Heart right ventricle (tissue), 16 donors: Measurements from ENCODE around the gene MRPL23. TPM values are rescaled to one million over a fixed set of nuclear protein-coding genes. Genes with fewer than 3 reads are reported as not detected.

Experiments used
- ATAC-seq, 8 donors: fragments of 200-7000 bp; cut with Tn5 transposase; one replicate each; pipeline ENCODE4 v1.9.1; 2020; ENCODE audit warnings: mild to moderate bottlenecking in 8 of 8, moderate library complexity in 8 of 8, moderate number of reproducible peaks in 1 of 8
- DNase-seq, 2 donors: peaks; one replicate each; pipeline ENCODE4 v3.0.0-alpha.2; 2020
- H3K27ac ChIP-seq, 10 donors: fragments of 200-600 bp; sonication (generic) in 2 of 10; one replicate each; pipeline versions ENCODE4 v1.5.0 to v1.8.0; 2020 to 2022; ENCODE audit warnings: mild to moderate bottlenecking in 3 of 10
- H3K27me3 ChIP-seq, 7 donors: fragments of 200-600 bp; one replicate each; pipeline ENCODE4 v1.8.0; 2021 to 2022; ENCODE audit warnings: mild to moderate bottlenecking in 2 of 7
- H3K36me3 ChIP-seq, 9 donors: fragments of 200-600 bp; sonication (generic) in 1 of 9; one replicate each; pipeline versions ENCODE4 v1.5.0 to v1.8.0; 2020 to 2022; ENCODE audit warnings: mild to moderate bottlenecking in 2 of 9
- H3K4me1 ChIP-seq, 9 donors: fragments of 200-600 bp; sonication (generic) in 1 of 9; one replicate each; pipeline versions ENCODE4 v1.5.0 to v1.8.0; 2020 to 2022; ENCODE audit warnings: mild to moderate bottlenecking in 4 of 9
- H3K4me3 ChIP-seq, 10 donors: fragments of 200-600 bp; sonication (generic) in 2 of 10; one replicate each; pipeline versions ENCODE4 v1.5.0 to v1.8.0; 2020 to 2022; ENCODE audit warnings: mild to moderate bottlenecking in 7 of 10, moderate library complexity in 2 of 10
- H3K9me3 ChIP-seq, 11 donors: fragments of 200-600 bp in 10 of 11; sonication (generic) in 2 of 11; one replicate each; pipeline versions ENCODE4 v1.5.0 to v1.8.0; 2013 to 2022; ENCODE audit warnings: mild to moderate bottlenecking in 2 of 11, control low read depth in 1 of 11, moderate library complexity in 1 of 11
- WGBS, 2 donors: extraction: QIAGEN DNeasy Blood & Tissue Kit; methylation state at CpG; one replicate each; pipeline ENCODE4 v1.1.7; 2013; ENCODE audit warnings: inconsistent platforms in 1 of 2; 5-methylcytosine and 5-hydroxymethylcytosine counted together
- intact Hi-C, 10 donors: fragments of 100-400 bp; cut with DNase I; formaldehyde crosslinking; loops; one replicate each; pipeline versions ENCODE4 v1.11.1 to v1.14.2; 2022
- polyA plus RNA-seq, 2 donors: library from polyadenylated mRNA; stranded (reverse); fragments of 200-250 nt; gene quantifications; one replicate each; pipeline ENCODE4 v1.2.3, GENCODE V29; 2013
- total RNA-seq, 10 donors: library from RNA; stranded (reverse); fragmentation: NEBNext Ultra II Directional in 3 of 10; extraction: Animal tissue kit (Norgen Biotek cat#: 25700) in 3 of 10; gene quantifications; one replicate each; pipeline versions ENCODE4 v1.2.1 to v1.2.4, GENCODE V29; 2021 to 2023
- TF ChIP-seq, protein P1 (sequence below), 9 donors: fragments of 200-600 bp; sonication (generic) in 2 of 9; IDR thresholded peaks; one replicate each; pipeline versions ENCODE4 v1.5.0 to v1.8.0; 2021 to 2022; ENCODE audit warnings: antibody characterized with exemption in 9 of 9, mild to moderate bottlenecking in 5 of 9, moderate library complexity in 1 of 9
- donor health status: Arrhythmogenic right ventricular cardiomyopathy.
- donor health status: ischemic (EF 13 %, LVEDD 7.1; RV severe dilation, severe dysfunction).
- donor health status: healthy with polysubstance abuse.
- donor health status: DM: no; HTN: yes; CAD: no.
- donor health status: DM: no; HTN: no; CAD: no.
- donor health status: ischemic (EF 25% LVEDD 6.9; RV normal size, moderate dysfunction).
- donor health status: ischemic (EF 25% LVEDD 5.7; RV mildly dilated, moderate dysfunction).
- donor health status: healthy.
- donor health status: DM: yes; HTN: yes; CAD: no.
- donor health status: Ischemic cardiomyopathy.
- donor health status: ischemic (EF 35%, LVEDD 5.7; RV mildly dilated, moderate dysfunction).
- donor health status: nonischemic (EF 11% LVEDD 7.7; RV severe dilation, severe dysfunction).
- donor health status: DM: yes; HTN: yes; CAD: no.
- donor health status: PGD.
- donor health status: ischemic (EF 29% LVEDD 5.4; RV normal size, mild dysfunction).
- donor health status: nonischemic (EF 23%, LVEDD 6.1; RV moderate dilation, normal function).

MRPL23 gene
- total and polyA plus RNA-seq, 12 donors = 45.9 to 356 (median 80.7) TPM

DNA sequence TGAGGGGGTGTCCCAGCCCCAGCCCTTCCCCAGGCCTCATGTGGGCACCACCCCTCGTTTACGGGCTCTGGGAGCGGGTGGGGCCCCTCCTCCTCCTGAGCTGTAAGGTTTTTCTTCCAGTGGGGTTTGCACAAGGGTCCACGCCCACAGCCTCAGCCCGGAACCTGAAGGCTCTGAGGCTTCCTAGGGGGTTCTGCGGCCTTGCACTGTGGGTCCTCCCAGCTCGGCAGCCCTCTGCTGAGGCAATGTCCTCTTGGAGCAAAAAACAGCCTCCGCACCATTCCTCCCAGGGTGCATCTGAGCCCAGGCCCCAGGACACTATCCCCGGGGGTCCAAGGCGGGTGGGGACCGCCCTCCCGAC lies 36.4 kb downstream of the MRPL23 start:
- Histone ChIP-seq H3K4me3 (no peak overlapping the region), H3K27ac (no peak overlapping the region), H3K4me1 (no peaks in the 10 kb centered on the region), H3K36me3 (no peaks in the 10 kb centered on the region), H3K27me3 (no peaks in the 10 kb centered on the region), H3K9me3 (no peaks in the 10 kb centered on the region)
- intact Hi-C loops = no loop called here
- WGBS, 2 donors = 93% methylated on average over 9 to 10 of the region's 12 CpGs
- TF ChIP-seq, protein P1, sequence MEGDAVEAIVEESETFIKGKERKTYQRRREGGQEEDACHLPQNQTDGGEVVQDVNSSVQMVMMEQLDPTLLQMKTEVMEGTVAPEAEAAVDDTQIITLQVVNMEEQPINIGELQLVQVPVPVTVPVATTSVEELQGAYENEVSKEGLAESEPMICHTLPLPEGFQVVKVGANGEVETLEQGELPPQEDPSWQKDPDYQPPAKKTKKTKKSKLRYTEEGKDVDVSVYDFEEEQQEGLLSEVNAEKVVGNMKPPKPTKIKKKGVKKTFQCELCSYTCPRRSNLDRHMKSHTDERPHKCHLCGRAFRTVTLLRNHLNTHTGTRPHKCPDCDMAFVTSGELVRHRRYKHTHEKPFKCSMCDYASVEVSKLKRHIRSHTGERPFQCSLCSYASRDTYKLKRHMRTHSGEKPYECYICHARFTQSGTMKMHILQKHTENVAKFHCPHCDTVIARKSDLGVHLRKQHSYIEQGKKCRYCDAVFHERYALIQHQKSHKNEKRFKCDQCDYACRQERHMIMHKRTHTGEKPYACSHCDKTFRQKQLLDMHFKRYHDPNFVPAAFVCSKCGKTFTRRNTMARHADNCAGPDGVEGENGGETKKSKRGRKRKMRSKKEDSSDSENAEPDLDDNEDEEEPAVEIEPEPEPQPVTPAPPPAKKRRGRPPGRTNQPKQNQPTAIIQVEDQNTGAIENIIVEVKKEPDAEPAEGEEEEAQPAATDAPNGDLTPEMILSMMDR (IDR thresholded peaks at IDR 0.05) = no peak
- ATAC-seq (no peak), DNase-seq (peak in 1 of 2 donors; percentile 0)

DNA sequence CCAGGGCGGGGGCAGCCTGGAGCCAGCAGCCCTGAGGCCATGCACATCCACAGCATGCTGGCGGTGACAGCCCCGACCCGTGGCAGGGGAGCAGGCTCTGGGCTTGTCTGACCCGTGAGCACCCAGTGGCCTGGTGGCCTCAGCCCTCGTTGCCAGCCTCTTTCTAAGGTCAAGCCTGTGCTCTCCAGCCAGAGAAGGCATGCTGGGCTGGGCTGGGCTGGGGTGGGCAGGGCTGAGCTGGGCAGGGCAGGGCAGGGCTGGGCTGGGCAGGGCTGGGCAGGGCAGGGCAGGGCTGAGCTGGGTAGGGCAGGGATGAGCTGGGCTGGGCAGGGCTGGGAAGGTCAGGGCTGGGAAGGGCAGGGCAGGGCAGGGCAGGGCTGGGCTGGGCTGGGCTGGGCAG lies 39.9 kb downstream of the MRPL23 start:
- no peak for DNase-seq
- intact Hi-C loops = no loop called here

DNA sequence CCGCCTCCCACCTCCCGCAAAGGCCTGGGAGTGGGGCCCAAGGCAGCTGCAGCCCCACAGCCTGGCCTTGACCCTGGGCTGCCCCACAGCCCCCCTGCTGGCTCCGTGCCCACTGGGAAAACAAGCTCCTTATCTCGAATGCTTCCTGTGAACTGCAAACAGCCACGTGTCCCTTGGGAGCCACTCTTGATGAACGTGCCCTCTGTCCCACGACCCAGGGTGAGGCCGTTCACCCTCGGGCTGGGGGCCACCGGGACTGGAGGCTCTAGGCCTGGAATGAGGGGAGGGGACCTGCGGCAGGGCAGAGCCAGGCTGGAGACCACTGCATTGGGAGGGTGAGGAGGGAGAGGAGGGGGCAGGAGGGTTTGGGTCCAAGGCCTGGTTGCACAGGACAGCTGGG lies 41.0 kb downstream of the MRPL23 start:
- Histone ChIP-seq H3K9me3 (no peaks in the 10 kb centered on the region), H3K36me3 (no peaks in the 10 kb centered on the region), H3K4me3 (no peak overlapping the region), H3K27ac (no peak overlapping the region), H3K27me3 (no peaks in the 10 kb centered on the region), H3K4me1 (no peaks in the 10 kb centered on the region)
- peak in 2 of 8 donors; percentile 9 to 33 for ATAC-seq
- intact Hi-C loops = no loop called here
- no CpG with 5 or more reads among the region's 11 CpGs for WGBS, 2 donors
- DNase-seq = no peak
- TF ChIP-seq, protein P1 (IDR thresholded peaks at IDR 0.05) = no peak

More for the DNA sequence above, 39.9 kb downstream of the MRPL23 start:
- Histone ChIP-seq H3K27me3 (no peaks in the 10 kb centered on the region), H3K9me3 (no peaks in the 10 kb centered on the region), H3K4me1 (no peaks in the 10 kb centered on the region), H3K36me3 (no peaks in the 10 kb centered on the region), H3K27ac (no peak overlapping the region), H3K4me3 (no peak overlapping the region)
- ATAC-seq = peak in 1 of 8 donors; percentile 2
- WGBS, 2 donors = no CpG with 5 or more reads among the region's 6 CpGs
- TF ChIP-seq, protein P1 (IDR thresholded peaks at IDR 0.05) = no peak

DNA sequence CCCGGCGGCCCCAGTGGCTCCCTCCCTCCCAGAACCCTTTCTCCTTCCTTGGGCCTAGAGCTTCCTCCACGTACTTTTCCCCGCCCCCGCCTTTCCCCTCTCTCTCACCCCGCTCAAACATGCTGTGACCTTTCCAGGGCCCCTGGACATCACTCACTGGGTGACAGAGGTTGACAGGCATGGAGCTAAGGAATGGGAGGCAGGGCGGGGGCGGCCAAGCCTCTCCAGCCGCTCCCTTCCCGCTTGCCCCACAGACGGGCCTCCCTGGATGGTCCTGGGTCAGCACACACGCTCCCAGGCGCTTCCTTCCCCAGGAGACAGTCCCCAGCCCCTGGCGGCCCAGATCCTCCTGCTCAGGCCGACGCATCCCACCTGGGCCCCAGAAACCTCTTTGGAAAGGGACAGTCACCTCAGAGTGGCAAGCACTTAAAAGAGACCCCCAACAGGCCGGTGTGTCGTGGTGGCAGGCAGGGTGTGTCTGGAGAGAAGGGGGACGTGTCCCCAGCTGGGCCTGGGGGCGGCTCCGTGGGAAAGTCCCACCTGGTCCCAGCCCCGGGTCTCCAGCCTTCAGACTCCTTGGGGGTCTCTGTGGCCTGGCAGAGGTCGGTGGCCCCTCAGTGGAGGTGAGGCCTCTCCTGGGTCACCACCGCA lies 41.7 kb downstream of the MRPL23 start:
- peak in 1 of 2 donors; percentile 21 for DNase-seq
- TF ChIP-seq, protein P1 (IDR thresholded peaks at IDR 0.05) = no peak
- Histone ChIP-seq H3K27ac (no peak overlapping the region), H3K4me1 (no peaks in the 10 kb centered on the region), H3K9me3 (no peaks in the 10 kb centered on the region), H3K4me3 (no peak overlapping the region), H3K27me3 (no peaks in the 10 kb centered on the region), H3K36me3 (no peaks in the 10 kb centered on the region)
- peak in 4 of 8 donors; percentile 13 to 50 (median 37) for ATAC-seq
- intact Hi-C loops = no loop called here
- 71 to 84% methylated on average over 10 to 12 of the region's 24 CpGs for WGBS, 2 donors
